DMS53 treated with DMSO at 0.1 percent for 48 hours (cell line): Measurements from ENCODE around the gene RABEPK.
"Not testable (repeated sequence)": the region's sequence is repeated elsewhere in the genome, so short reads cannot be mapped to it uniquely, and the experiment has no call there.

Source experiments
- DNase-seq: peaks from one replicate; lab custom pipeline; 2025; ENCODE audit not compliant: unreplicated experiment; lab: John Stamatoyannopoulos, UW

RABEPK gene

DNA sequence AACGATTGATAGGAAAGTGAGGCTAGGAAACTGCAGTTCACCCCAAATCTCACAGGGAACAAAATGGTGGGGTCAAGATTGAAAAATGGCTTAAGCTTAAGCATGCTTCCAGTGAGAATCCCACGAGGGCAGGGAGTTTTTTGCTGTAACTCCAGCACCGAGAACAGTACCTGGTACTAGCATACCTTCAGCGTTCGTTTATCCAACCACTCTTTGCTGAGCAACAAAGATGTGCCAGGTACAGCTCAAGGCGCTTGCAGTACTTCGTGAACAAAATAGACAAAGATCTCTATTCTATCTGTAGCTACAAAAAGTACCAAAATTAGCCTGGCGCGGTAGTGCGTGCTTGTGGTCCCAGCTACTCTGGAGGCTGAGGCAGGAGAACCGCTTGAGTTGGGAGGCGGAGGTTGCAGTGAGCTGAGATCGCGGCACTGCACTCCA, 10.0 kb upstream of the RABEPK start:
- no peak for DNase-seq

DNA sequence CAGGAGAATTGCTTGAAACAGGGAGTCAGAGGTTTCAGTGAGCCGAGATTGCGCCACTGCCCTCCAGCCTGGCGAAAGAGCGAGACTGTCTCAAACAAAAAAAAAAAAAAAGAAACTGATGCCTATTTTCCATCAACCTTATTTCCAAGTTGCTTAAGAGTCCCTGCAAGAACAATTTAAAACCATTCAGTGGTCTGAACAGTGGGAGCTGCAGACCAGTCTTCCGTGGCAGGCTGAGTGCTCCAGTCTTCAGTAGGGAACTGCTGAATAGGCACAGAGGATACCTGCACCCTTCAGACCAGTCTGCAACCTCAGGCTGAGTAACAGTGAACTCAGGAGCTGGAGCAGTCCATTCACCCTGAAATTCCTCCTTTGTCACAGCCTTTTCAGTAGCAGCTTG, 5.9 kb upstream of the RABEPK start:
- not testable (repeated sequence) for DNase-seq

DNA sequence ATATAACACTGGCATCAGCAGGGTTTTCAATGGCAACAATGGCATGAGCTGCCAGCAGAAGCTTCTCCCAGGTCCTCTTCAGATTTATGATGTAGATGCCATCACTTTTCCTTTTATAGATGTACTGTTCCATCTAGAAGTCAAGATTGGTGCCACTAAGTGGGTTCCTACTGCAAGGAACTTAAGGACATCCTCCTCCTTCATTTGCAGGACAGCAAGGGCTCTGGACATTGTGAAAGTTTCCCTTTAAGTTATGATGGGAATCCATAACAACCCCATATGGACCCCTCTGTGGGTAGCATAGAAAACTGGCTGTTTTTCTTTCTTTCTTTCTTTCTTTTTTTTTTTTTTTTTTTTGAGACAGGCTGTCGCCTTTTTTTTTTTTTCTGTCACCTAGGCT, 4.8 kb upstream of the RABEPK start:
- not testable (repeated sequence) for DNase-seq

DNA sequence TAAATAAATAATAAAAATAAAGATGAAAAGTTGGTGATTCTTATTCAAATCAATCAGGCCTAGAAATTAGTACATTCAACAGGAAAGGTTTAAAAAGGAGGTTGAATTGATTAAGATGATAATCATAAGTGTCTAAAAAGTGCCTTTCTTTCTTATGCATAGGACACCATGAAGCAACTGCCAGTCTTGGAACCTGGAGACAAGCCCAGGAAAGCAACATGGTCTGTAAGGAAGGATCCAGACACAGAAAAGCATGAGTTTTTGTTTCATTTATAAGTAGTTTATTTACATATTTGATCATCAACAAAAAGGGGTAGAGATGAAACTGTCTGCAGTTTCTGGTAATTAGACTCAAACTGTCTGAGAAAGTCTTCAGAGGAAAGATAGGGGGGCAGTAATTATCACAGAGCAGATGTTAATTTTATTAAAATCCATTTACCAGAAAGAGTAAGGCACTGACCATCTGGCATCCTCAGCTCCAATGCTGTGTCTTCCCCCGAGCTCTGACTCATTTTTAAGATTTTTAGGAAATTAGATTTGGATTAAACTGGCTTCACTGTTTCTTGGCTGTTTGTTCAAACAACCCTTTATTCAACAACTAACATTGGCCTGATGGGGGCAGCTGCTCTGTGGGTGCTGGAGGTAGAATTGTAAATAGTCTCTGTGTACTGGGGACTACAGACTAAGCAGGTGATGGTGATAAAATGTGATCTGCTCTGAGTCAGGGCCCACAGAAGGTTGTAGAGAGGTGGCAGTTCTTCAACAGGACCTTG, 2.7 kb downstream of the RABEPK start:
- DNase-seq = no peak

DNA sequence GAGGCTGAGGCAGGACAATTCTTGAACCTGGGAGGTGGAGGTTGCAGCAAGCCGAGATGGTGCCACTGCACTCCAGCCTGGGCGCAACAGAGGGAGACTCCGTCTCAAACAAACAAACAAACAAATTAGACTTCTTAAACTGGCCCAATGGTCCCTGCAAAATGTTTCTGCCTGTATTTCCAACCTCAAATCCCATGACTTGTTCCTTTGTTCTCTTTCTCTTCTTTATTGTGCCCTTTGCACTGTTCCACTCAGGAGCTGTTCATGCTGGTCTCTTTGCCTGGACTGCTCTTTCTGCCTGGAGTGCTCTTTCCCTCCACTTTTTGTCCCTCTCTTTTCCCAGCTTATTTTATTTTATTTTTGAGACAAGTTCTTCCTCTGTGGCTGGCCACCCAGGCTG, 4.1 kb downstream of the RABEPK start:
- DNase-seq = no peak

DNA sequence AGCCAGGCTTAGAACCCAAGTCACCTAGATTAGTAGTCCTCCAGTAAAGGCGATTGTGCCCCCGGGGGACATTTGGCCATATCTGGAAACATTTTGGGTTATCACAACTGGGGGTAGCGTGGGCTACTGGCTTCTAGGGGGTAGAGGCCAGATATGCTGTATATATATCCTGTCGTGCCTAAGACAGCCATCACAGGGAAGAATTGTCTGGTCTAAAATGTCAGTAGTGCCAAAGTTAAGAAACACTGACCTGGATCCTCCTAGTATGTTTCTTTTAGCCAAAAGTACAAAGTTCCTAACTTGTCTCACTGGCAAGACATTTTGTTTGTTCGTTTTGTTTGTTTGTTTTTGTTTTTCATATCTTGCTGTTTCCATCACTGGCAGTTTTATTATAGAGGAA, 13.8 kb downstream of the RABEPK start:
- DNase-seq = no peak

DNA sequence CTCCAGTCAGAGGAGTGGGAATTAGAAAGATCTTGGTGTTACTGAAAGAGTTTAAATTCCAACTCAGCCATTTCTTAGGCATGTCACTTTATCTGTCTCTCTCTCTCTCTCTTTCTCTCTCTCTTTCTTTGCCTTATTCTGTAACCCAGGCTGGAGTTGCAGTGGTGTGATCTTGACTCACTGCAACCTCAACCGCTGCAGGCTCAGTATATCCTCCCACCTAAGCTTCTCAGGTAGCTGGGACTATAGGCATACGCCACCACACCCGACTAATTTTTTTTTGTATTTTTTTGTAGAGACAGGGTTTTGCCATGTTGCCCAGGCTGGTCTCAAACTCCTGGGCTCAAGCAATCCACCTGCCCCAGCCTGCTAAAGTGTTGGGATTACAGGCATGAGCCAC, 18.3 kb downstream of the RABEPK start:
- no peak for DNase-seq

DNA sequence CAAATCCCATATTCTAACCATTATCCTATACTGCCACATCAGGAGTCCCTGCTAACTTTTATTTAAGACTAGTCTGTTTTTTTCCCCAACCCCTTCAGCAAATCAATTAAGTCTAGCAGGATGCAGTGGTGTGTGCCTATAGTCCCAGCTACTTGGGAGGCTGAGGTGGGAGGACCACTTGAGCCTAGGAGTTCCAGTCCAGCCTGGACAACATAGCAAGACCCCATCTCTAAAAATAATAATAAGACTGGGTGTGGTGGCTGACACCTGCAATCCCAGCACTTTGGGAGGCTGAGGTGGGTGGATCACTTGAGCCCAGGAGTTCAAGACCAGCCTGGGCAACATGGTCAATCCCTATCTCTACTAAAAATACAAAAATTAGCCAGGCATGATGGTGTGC, 24.5 kb downstream of the RABEPK start:
- not testable (repeated sequence) for DNase-seq

DNA sequence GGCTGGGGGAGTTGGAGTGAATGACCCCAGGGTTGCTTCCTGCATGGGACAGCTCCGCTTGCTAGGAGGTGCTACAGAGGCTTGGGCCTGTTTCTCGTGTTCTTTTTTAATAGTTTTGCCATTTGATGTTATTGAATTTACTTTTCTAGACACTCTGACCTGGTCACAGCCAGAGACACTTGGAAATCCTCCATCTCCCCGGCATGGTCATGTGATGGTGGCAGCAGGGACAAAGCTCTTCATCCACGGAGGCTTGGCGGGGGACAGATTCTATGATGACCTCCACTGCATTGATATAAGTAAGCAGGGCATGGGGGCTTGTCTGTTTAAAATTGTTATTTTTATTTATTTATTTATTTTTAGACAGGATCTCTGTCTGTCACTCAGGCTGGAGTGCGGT, 27.4 kb downstream of the RABEPK start:
- DNase-seq = no peak

DNA sequence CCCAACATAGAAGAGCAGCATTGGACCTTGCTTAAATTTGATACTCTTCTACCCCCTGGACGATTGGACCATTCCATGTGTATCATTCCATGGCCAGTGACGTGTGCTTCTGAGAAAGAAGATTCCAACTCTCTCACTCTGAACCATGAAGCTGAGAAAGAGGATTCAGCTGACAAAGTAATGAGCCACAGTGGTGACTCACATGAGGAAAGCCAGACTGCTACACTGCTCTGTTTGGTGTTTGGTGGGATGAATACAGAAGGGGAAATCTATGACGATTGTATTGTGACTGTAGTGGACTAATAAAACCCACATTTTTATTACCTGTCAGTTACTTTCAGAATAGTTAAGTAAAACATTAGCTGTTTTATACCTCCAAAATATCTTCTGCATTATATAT, 33.3 kb downstream of the RABEPK start:
- peak; percentile 26 for DNase-seq

DNA sequence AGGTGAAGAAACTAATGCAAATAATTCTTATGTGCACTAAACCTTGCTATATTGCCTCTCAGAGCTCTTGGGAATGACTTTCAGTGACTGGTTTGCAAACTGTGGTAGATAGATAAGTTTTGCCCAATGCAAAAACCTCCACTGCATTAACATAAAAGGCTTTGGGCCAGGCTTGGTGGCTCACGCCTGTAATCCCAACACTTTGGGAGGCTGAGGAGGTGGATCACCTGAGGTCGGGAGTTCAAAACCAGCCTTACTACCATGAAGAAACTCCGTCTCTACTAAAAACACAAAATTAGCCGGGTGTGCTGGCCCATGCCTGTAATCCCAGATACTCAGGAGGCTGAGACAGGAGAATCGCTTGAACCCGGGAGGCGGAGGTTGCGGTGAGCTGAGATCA, 33.8 kb downstream of the RABEPK start:
- DNase-seq = not testable (repeated sequence)

DNA sequence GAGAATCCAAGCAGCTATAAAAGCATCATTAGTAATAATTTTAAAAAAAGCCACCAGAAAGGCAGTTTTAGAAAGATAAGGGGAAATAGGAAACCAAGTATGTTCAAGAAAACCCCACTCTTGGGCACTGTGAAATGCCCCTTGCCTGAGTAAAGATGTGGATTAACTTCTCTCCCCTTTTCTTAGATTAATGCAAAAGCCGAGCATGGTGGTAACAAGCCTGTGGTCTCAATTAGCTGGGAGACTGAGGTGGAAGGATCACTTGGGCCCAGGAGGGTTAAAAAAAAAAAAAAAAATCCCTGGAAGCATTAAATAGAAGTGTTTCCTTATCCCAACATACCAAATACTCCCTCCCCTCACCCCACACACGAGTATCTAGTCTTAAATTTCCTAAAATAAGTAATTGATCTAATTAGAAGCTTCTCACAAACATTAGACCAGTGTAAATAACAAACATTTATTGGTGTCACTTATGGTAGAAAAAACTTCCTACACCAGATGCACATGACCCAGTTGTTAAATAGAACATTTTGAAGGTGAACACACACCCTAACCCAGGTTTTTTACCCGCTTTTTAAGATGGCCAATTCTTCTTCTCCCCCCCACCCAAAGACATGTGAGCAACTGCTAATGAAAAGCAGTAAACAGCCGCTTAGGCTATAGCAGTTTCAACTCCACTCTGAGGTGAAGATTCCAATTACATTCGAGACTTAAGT, 35.6 kb downstream of the RABEPK start:
- no peak for DNase-seq

DNA sequence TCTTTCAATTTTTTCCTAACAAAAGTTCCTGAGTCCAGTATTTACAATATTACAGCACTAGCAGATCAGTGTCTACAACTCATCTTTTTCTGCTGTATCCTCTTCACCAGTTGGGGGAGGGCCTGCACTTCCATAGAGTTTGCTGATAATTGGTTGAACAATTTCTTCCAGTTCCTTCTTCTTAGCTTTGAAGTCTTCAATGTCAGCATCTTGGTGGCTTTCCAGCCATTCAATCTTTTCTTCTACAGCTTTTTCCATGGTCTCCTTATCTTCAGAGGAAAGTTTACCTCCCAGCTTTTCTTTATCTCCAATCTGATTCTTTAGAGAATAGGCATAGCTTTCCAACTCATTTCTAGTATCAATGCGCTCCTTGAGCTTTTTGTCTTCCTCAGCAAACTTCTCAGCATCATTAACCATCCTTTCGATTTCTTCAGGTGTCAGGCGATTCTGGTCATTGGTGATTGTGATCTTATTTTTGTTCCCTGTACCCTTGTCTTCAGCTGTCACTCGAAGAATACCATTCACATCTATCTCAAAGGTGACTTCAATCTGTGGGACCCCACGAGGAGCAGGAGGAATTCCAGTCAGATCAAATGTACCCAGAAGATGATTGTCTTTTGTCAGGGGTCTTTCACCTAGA, 36.3 kb downstream of the RABEPK start:
- DNase-seq = not testable (repeated sequence)

DNA sequence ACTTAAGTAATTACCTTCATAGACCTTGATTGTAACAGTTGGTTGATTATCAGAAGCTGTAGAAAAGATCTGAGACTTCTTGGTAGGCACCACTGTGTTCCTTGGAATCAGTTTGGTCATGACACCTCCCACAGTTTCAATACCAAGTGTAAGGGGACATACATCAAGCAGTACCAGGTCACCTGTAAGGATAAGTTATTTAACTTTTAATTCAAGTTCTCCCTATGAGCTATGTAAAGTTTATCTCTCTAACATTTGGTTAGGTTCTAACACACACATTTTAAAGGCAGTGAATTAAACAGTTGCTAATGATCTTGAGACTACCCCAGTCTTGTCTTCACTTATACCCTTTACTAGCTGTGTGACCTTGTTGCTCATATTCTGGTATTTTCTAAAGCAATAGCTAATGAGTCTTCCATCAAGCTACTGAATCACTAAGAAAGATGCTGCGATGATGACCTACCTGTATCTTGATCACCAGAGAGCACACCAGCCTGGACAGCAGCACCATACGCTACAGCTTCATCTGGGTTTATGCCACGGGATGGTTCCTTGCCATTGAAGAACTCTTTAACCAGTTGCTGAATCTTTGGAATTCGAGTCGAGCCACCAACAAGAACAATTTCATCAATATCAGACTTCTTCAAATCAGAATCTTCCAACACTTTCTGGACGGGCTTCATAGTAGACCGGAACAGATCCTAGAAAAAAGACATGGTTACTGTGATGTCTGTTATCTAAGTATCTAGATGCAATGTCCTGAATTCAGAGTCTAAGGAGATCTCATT, 38.0 kb downstream of the RABEPK start:
- DNase-seq = no peak

DNA sequence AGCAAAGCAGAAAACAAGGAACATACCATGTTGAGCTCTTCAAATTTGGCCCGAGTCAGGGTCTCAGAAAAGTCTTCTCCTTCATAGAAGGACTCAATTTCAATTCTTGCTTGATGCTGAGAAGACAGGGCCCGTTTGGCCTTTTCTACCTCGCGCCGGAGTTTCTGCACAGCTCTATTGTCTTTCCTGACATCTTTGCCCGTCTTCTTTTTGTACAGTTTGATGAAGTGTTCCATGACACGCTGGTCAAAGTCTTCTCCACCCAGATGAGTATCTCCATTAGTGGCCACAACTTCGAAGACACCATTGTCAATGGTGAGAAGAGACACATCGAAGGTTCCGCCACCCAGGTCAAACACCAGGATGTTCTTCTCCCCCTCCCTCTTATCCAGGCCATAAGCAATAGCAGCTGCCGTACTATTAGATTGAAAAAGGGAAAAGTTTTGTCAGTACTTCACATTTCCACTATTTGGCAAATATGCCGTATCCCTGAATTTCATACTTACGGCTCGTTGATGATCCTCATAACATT, 38.6 kb downstream of the RABEPK start:
- DNase-seq = no peak

DNA sequence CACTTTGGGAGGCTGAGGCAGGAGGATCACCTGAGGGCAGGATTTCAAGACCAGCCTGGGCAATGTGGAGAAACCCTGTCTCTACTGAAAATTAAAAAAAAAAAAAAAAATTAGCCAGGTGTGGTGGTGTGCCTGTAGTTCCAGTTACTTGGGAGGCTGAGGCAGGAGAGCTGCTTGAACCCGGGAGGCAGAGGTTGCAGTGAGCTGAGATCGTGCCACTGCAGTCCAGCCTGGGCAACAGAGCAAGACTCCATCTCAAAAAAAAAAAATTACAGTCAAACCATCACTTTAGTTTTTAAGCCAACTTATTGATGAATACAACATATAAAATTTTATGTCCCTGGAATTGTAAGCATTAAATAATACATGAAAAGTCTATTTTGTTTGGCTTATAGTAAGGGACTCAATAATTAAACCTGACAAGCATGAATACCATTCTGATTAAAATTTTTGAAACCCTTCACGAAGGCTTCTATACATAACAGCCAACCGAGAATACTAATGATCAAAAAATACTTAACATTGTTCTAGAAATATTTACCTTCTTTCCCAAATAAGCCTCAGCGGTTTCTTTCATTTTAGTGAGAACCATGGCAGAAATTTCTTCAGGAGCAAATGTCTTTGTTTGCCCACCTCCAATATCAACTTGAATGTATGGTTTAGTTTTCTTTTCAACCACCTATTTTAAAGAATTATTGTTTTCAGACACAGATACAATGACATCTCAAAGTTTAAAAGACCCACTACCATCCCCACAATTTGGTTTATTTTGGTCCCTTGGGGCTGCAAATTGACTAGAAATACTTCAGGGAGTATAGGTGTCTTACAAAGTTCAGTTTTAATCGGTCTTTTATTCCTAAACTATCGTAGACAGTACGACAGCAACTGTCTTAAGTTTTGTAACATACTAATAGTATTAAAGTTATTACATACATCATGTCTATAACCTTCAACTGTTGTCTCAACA, 39.6 kb downstream of the RABEPK start:
- DNase-seq = no peak

DNA sequence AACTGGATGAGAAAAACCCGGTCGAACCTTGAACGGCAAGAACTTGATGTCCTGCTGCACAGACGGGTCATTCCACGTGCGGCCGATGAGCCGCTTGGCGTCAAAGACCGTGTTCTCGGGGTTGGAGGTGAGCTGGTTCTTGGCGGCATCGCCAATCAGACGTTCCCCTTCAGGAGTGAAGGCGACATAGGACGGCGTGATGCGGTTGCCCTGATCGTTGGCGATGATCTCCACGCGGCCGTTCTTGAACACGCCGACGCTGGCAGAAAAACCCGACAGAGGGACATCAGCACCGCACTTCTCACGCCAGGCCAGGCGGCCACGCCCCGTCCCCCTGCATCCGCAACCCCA, 40.3 kb downstream of the RABEPK start:
- no peak for DNase-seq

DNA sequence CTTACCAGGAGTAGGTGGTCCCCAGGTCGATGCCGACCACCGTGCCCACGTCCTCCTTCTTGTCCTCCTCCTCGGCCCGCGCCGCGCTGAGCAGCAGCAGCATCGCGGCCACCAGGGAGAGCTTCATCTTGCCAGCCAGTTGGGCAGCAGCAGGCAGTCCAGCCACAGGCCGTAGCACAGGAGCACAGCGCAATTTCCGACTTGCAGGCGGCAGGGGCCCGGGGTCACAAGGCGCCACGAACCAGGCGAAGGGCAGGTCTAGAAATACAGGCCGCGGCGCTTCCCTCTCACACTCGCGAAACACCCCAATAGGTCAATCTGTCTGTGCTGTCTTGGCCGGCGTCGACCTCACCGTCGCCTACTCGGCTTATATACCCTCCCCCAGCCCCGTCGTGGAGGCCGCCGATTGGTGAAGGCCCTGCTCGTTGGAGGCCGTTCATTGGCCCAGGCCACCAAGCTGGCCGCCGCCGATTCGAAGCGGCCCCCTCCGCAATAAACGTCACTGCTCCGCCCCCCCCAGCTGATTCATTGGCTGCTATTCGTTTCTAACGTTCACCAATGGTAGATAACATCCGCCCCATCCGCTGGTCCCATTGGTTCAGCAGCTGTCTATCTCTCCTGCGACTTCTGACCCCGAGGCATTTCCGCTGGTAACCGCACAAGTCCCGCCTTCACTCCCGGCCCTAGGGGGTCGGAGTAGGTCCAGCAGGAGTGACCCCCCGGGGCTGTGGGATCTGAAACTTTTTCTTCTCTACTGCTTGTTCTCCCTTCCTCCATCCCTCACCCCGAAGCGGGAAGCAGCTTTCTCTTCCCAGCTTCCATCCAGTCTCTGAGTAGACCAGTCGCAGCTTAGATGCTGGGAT, 40.9 kb downstream of the RABEPK start, which contains the start of gene HSPA5:
Gene HSPA5, minus strand, starts transcription at position 344 of the 863 bp plus-strand sequence. Its CDS starts 217 bp downstream, at position 127.
- DNase-seq = peak; percentile 98
